ENCODE results near the gene LHX6. TPM values are rescaled to one million over a fixed set of nuclear protein-coding genes. Genes with fewer than 3 reads are reported as not detected.

LHX6 gene
- total RNA-seq, result 1.9 and 3.2 TPM in 2 replicates

DNA sequence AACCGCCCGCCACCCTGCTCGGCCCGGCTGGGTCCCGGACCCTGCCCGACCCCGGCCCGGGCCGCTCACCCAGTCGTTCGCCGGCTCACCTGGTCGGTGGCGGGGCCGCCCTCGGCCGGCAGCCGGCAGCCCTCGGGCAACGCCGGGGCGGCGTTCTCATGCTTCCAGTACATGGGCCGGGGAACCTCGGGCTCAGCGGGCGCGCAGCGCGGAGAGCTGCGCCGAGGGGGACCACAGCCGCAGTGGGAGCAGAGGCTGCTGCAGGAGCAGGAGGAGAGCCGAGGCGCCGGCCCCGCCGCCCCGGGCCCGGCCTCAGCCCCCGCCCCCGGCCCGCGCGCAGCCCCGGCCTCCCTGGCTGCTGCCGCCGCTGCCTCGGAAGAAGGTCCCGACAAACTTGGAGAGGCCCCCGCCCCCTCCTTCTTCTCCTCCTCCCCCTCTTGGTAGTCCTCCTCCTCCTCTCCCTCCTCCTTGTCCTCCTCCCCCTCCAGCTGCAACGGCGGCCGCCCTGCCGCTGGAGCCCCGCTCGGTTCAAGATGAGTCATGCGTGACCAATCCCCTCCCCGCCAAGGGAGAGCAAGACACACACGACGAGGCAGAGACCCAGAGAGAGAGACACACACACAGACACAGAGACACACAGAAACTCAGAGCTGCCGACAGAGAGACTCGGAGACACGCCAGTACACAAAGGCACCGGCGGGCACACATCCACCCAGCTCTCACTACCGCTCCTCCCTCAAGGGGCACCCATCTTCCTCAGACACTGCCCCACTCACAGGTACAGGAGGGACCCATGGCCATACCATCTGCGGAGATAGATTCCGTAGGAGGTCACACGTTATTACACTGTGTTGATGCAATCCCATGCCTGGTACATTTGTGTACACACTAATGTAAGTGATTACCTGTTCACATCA is at the start of gene LHX6:
TSS of gene LHX6 (minus strand) at position 390 of the 917 bp plus-strand sequence. CDS start at position 173, 217 bp downstream.
- peak in 1 of 2 donors; percentile 59 for DNase-seq (ENCODE audit: low read depth in 2 of 2)

DNA sequence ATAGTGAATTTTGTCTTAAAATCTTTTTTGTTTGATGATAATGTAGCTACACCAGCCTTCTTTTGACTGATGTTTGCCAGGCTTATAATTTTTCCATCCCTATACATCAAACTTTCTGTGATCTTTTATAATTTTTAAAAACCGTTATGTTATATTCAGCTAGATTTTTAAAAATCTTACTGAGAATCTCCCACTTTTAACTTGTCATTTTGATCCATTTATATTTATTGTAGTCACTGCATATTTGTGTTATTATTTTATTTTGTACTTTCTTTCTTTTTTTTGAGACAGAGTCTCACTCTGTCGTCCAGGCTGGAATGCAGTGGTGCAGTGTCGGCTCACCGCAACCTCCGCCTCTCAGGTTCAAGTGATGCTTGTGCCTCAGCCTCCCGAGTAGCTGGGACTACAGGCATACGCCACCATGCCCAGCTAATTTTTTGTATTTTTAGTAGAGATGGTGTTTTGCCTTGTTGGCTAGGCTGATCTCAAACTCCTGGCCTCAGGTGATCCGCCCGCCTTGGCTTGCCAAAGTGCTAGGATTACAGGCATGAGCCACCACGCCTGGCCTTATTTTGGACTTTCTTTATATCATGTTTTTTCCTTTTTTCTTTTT is 48.6 kb upstream of the LHX6 start:
- DNase-seq (ENCODE audit: low read depth in 2 of 2), result no peak

DNA sequence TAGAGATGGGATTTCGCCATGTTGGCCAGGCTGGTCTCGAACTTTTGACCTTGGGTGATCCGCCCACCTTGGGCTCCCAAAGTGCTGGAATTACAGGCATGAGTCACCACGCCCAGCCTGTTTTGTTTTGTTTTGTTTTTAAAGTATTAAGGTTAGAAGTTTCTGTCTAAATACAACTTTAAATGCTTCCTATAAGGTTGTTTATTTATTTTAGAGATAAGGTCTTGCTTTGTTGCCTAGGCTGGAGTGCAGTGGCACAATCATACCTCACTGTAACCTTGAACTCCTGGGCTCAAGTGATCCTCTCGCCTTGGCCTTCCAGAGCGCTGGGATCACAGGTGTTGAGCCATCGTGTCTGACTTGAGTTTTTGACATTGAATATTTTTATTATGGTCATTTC is 47.3 kb upstream of the LHX6 start:
- DNase-seq (ENCODE audit: low read depth in 2 of 2), result no peak

DNA sequence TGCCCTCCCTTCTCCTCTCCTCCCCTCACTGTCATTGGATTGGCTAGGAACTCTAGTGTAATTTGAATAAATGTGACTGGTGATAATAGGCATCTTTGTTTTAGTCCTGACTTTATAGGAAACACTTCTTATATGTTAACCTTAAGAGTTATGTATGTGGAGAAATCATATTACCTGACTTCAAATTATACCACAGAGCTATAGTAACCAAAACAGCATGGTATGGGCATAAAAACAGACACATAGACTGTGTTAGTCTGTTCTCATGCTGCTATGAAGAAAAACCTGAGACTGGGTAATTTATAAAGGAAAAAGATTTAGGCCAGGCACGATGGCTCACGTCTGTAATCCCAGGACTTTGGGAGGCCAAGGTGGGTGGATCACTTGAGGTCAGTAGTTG is 45.3 kb upstream of the LHX6 start:
- no peak for DNase-seq (ENCODE audit: low read depth in 2 of 2)

DNA sequence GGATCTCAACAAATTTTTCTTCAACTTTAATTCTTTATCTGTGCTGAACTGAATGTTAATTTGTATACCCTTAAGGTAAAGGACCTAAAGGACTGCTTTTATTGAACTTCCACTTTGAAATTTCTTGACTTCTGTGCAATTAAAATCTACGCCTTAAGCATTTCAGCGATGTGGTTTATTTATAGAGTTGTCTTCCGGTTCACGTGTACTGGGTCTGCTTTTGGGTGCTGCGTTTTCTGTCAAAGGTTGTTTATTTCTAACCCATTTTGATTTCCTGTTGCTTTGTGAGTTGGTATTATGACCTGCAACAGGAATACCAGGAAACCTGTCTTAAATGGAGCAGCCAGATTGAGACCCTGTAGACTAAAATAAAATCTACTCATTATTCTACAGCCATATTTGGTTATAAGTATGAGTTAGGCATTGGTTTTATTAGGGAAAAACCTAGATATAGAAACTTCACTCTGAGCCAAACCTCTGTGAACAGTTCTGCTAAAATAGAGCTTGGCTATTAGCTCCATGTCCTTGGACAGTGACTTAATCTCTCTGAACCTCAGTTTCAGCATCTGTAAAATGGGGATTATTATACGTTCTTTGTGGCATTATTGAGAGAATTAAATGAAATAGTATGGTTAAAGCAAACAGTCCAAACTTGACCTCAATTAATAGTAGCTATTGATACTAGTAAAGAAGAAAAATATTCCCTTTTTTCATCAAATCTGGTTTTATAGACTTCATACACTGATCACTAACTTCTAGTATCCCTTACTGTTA is 39.5 kb upstream of the LHX6 start:
- DNase-seq (ENCODE audit: low read depth in 2 of 2), result no peak

DNA sequence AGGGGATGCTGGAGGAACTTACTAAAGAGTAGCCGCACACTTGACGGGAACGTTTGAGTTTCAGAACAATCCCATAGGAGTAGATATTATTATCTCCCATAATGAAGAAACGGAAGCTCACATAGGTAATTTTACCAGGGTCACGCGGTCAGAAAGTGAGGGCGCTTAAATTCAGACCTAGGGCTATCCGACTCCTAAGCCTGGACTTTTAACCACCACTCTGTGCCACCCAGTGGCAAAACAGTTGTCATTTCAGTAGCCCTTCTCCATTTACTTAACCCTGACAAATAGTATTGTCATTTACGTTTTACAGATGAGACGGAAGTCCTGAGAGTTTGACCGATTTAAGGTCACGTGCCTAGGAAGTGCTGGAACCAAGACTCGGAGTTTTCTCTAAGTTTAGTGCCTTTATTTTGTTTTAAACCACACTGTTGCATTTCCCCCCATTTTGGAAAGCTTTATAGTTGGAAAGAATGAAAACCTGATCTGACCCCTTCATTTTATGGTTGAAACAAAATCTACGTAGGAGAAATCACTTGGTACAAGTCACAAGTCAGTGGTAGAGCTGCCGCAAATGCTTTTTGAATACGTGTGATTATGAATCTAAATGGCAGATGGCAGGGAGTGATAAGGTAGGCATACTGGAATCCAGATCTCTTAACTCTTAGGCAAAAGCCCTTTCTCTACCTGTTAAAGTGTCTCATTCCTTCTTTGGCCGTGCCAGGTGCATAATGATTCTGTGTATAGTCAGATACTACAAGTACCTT is 36.6 kb upstream of the LHX6 start:
- DNase-seq (ENCODE audit: low read depth in 2 of 2), result peak; percentile 58 to 59

DNA sequence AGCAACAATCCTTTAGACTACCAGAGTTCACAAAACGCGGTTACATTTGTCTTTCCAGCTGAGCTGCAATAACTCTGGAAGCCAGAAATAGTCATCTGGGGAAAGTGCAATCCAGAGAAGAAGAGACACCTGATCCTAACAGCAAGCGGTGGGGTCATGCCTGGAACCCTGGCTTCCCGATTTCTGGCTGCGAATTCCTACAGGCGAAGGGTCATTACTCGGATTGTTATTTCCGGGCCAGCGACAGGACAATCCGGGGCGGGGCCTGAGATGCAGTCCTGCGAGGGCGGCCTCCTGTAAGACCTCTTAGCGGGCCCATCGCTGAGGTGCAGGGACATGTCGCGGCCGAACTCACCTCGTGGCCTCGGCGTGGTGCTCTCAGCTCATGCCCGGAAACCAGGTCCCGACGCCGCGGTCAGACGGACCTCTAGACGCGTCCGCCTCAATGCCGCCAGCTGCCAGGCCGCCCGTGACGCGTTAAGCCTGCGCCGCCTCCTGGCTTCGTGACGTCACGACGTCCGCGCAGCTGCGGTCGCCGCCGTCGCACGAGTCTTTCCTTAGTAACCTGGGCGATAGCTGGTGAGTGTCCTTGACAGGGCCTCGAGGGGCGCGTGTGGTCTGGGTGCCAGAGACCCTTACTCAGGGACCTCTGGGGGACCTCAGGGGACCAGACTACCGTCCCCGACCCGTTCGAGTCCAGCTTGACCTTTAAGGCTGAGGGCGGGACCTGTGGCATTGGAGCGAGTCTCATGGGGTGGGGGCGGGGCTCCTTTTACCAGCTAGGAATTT is 35.8 kb upstream of the LHX6 start, which contains the start of the genes MRRF and RBM18:
TSS of gene MRRF (plus strand) at position 523 of the 789 bp plus-strand sequence. CDS start 6,010 bp downstream, outside the sequence.
TSS of gene RBM18 (minus strand) at position 481 of the 789 bp plus-strand sequence. CDS start 3,348 bp downstream, outside the sequence.
- peak; percentile 86 to 95 for DNase-seq (ENCODE audit: low read depth in 2 of 2)

DNA sequence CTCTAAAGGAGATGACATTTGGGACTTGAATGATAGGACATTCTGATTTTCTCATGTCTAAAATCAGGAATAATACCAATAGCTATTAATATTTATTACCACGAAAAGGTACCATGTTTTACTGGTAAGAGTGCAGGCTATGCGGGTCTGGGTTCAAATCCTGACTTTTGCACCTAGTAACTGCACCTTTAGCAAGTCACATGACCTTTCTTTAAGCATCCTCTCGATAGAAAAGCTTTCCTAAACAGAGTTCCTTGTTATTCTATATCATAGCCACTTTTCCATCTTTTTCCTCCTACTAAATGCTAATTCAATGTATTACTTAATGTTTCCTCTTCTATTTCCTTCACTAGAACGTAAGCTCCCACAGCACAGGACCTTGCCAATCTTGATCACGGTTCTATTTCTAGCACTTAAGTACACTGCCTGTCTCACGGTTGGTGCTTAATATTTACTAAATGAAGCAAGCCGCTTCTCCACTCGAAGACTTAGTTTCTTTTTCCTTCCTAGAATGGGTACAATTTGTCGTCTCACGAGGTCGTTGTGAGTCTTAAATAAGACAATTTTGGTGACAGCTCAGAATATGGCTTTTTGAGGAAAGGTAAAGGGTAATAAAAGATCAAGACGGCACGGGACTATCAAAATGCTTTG is 35.1 kb upstream of the LHX6 start:
- DNase-seq (ENCODE audit: low read depth in 2 of 2), result peak in 1 of 2 donors; percentile 55

DNA sequence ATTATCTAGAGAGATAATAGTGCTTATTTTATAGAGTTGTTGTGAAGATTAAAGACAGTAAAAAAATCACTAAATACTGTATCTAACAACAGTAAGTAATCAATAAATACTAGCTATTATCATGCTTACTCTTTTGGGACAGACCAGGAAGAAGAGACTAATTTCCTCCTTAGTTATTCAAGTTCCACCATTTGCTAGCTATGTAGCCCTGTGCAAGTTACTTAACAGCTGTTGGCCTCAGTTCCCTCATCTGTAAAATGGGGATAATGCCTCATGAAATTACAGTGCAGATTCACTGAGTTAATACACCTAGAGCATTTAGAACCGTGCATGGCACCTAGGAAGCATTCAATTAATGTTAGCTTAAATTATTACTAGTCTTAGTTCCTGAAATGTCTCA is 33.3 kb upstream of the LHX6 start:
- DNase-seq (ENCODE audit: low read depth in 2 of 2), result no peak

DNA sequence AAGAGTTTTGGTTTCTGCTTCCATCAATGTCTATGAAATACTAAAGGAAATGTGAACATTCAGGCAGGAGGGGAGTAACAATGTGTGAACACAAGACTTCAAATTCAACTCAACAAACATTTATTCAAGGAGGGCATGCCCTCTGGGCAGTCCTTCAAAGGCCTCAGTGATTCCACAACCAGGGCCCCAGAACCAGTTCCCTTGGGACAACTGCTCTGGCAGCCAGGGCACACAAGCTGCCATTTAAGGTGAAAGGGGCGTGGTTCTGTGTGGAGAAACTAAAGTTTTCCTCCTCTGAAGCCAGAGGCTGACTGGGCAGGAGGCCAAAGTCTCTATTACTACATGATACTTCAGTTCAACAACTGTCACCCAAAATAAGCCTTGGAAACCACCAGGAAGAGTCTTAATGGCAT is 32.7 kb upstream of the LHX6 start:
- DNase-seq (ENCODE audit: low read depth in 2 of 2), result peak in 1 of 2 donors; percentile 68

DNA sequence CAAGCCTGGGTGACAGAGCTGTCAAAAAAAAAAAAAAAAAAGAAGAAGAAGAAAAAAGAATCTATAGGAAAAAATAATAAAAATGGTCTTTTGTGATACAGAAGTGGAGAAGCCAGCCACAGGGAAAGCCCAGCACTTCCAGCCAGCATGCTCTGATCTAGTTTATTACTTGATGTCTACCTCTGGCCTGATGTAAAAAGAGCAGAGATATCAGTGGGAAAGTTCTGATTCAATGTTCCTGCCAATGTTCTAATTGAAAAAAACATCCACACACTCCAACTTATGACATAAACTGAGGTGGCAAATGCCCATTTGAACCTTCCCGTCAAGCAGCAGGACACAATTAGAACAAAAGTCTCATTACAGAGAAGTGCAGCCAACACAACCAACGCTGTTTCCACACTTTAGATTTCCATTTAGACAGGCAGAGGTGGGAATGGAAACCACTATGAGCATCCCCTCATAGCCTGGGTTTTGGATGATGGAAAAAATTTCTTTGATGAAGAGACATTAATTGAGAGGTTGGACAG is 30.2 kb upstream of the LHX6 start:
- DNase-seq (ENCODE audit: low read depth in 2 of 2), result no peak

DNA sequence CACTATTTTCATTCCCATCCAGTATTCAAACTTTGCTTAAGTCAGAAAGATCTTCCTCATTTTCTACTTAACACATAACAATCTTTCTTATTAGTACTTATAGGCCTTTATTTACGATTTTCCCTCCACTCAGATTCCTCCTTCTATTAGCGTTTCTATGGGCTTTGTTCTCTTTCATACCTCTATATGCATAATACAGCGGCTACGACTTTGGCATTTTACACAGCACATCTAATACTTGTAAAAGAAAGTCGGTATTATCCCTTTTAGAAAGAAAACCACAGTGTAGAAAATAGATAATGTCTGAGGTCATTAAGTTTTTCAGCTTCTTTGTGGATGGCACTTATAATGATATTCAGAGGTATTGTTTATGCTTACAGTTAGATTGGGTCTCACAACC is 27.4 kb upstream of the LHX6 start:
- DNase-seq (ENCODE audit: low read depth in 2 of 2), result no peak

DNA sequence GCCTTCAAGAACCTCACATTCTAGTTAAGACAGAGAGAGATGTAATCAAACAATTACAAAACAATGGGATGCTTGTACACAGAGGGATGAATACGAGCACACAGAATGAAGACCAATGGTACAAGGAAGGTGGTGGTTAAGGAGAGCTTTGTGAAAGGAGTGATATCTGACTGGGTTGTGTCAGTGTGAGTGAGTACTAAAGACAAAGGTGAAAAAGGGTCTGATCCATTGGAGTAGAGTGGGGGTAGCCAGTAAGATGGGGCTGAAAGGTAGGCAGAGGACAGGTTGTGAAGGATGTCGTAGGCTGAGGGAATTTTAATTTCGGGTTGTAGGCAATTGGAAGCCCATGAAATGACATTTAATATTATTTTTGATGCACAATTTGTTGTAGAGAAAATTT is 26.0 kb upstream of the LHX6 start:
- DNase-seq (ENCODE audit: low read depth in 2 of 2), result no peak

DNA sequence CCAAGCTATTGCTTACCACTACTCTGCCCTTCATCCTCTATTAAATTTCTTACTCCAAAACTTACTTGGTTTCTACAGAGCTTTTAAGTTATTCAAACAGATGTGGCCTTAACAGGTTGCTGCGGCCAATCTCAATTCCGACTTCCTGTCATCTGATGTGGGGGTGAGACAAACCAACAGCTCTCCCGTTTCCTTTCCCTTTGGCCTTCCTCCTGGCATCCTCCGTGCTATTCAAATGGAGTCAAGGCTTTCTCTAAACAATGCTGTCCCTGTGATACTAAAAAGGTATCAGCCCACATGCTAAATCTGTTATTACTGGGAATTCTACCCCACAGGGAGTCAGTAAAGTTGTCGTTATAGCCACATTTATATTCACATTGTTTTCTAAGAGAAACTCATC is 24.0 kb upstream of the LHX6 start:
- DNase-seq (ENCODE audit: low read depth in 2 of 2), result peak; percentile 70 to 79

DNA sequence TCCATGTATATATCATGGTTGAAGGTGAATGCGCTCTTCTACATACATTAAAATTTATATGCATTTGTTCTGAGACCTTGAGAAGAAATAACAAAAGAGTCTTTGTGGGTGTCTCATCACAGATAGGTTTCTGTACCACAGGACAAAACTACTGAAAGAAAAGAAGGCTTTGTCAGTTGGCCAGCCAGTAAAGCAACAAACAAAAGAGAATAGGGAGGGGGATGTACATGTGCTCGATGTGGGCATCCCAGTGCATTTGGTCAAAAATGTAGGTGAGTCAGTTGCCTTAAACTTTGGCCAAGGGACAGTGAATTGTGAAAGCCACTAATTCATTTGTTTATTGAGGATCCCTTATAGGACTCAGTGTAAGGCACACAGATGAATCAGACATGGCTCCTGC is 22.6 kb upstream of the LHX6 start:
- no peak for DNase-seq (ENCODE audit: low read depth in 2 of 2)

DNA sequence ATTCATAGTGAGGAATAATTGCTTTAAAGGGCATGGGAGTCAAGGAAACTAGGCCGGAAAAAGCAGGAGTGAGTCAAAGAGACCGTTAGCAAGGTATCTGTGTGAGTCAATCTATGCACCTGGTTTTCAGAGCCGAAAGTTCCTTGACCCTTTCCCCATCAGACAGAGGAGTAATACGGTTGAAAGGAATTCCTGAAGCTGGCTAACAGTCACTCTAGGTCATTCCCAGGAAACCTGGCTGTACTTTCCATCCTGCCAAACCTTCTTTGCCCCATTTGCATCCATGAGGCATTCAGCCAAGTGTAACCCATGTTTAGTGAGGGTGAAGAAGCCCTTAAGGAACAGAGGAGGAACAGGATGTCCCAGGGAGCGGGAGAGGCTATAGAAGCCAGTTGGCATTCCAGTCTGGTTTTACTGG is 19.7 kb upstream of the LHX6 start:
- peak in 1 of 2 donors; percentile 91 for DNase-seq (ENCODE audit: low read depth in 2 of 2)

DNA sequence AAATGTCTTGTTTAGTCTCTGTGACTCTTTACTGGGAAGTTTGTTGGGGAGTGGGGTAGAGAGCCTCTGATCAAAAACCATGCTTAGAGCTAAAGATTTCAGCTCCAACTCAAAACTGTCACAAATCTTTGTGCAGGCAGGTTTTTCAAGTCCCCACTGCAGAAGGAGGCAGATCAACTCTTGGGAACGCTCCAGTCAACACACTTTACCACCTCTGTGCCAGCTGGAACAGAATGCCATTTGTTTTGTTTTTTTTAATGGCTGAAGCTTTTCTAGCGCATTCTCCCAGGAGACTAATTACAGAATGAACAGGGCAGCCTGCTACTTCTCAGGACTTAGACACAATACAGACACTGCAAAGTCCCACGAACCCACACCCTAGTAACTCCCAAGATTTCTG is 17.9 kb upstream of the LHX6 start:
- DNase-seq (ENCODE audit: low read depth in 2 of 2), result no peak

DNA sequence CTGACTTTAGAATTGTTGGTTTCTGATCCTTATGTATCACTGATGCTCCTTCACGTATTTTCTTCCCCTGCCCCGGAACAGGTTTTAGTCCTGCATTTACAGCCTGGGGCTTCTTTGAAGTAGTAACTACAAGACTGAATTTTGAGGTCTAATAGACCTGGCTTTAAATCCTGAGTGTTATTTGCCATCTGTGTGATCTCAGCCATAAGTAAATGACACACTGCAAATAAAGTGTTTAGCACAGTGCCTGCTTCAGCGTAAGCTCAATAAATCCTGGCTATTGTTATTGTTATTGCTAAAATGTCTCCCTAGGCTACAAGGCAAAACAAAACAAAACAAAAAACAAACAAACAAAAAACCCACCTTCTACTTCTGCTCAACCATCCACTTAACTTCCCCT is 15.6 kb upstream of the LHX6 start:
- DNase-seq (ENCODE audit: low read depth in 2 of 2), result no peak

DNA sequence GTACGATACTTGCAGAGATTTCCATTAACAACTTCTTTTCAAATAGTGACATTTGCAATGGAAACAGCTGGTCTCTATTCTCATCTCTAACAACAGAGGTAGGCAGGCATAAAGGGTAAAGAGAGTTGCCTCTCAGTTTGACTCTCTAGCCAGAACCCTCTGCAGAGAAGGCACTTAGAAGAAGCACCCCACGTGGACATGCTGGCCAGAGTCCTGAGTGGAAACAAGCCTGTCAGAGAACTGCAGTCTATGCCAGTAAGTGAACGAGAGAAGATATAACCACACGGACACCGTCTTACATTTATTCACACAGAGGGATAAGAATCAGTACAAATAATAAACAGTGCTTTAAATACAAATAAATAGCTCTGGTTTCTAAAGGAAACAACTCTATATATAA is 11.0 kb upstream of the LHX6 start:
- no peak for DNase-seq (ENCODE audit: low read depth in 2 of 2)

Measured in dermis microvascular lymphatic vessel endothelial cell (primary cell).